ENCODE results near the gene APEX2.
"Not testable (repeated sequence)": the region's sequence is repeated elsewhere in the genome, so short reads cannot be mapped to it uniquely, and the experiment has no call there.

The APEX2 gene, protein sequence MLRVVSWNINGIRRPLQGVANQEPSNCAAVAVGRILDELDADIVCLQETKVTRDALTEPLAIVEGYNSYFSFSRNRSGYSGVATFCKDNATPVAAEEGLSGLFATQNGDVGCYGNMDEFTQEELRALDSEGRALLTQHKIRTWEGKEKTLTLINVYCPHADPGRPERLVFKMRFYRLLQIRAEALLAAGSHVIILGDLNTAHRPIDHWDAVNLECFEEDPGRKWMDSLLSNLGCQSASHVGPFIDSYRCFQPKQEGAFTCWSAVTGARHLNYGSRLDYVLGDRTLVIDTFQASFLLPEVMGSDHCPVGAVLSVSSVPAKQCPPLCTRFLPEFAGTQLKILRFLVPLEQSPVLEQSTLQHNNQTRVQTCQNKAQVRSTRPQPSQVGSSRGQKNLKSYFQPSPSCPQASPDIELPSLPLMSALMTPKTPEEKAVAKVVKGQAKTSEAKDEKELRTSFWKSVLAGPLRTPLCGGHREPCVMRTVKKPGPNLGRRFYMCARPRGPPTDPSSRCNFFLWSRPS

DNA sequence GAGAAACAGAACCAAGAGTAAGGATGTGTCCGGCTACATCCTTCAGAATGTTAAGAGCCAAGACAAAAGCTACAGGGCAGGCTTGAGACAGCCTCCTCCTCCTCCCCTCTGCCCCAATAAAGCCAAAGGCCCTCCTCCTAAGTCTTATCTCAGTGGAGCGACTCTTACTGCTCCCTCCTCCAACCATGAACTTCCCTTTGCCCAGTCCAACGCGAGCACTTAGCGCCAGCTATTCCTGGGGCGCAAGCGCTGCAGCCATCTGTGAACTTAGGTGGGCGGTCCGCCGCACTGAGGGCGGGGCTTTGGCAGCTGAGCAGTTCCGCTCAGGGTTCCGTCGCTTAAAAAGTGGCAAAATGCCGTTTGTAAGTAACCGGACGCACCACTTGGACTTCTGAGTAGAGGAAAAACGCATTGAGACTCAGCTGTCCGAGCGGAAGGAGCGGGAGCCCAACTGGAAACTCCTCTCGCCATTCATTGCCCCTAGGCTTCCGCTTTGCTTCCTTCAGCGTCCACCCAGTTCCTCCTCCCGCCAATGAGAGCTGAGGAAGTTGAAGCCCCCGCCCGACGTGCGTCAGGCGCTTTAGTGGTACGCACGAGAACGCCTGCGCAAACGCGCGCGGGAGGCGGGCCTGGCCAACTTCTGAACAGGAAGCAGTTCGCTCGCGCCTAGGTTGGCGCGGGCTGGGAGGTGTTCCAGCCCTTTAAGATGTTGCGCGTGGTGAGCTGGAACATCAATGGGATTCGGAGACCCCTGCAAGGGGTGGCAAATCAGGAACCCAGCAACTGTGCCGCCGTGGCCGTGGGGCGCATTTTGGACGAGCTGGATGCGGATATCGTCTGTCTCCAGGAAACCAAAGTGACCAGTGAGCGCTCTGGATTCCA is at the start of gene APEX2:
Gene APEX2, plus strand, starts transcription at position 647 of the 882 bp plus-strand sequence. Its CDS starts 60 bp downstream, at position 707.
- peak; percentile 88 for DNase-seq

DNA sequence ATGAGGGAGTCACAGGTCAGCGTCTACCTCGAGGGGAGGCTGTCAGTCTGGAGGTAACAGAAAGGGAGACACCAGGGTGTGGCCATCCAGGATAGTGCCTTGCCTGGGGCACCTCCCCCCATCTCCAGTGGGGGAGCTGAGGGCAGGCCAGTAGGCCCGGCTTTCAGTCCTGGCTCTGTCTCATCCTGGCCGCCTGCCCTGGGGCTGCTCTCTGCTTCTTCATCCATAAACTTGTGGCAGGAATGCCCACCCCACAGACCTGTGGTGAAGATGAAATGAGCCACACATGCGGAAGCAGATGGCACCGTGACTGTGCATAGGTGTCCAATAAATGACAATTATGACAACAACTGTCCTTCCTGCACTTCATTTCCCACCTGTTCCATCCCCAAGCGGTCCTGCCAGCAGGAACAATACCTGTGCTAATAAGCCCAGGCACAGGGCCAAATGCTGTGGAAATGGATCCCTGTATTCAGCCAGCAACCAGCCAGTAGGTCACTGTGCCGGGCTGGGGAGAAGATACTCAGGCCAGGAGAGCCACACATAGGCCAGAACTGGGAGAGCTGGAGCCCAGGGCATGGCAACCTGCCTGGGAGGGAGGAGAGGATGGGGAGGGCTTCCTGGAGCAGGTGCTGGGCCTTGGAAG is 49.3 kb upstream of the APEX2 start:
- DNase-seq = no peak

DNA sequence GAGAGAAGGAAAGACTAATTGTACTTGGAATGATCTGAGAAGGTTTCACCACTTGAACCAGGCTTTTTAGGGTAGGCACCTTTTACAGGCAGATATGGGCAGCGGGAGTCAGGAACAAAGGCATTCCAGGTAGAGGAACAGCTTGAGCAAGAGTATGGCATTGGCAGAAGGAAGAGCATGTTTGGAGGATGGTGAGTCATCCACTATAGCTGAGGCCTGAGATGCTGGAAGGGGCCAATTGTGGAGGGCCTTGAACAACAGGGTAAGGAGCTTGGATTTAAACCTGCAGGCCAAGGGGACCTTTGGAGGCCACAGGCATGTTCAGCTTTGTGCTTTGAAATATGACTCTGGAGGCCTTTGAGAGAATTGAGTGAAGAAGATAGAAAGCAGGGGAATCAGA is 38.4 kb upstream of the APEX2 start:
- no peak for DNase-seq

DNA sequence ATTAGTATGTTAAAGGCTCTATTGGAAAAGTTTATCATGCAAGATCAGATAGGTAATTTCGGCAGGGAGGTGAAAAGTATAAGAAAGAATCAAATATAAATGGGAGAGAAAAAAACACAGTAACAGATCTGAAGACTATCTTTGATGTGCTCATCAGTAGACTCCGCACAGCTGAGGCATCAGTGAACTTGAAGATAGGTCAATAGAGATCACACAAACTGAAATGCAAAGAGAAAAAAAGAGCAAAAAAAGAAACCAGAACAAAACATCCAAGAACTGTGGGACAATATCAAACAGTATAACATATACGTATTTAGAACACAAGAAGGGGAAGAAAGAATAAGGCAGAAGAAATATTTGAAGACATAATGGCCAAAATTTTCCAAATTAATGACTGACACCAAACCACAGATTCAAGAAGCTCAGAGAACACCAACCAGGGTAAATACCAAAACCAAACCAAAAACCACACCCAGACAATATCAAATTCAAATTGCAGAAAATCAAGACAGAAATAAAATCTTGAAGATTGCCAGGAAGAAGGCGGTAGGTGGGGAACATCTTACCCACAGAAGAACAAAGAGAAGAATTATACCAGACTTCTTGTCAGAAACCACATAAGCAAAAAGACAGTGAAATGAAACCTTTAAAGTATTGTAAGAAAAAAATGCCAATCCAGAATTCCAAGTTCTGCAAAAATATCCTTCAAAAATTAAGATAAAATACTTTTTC is 35.2 kb upstream of the APEX2 start:
- no peak for DNase-seq

DNA sequence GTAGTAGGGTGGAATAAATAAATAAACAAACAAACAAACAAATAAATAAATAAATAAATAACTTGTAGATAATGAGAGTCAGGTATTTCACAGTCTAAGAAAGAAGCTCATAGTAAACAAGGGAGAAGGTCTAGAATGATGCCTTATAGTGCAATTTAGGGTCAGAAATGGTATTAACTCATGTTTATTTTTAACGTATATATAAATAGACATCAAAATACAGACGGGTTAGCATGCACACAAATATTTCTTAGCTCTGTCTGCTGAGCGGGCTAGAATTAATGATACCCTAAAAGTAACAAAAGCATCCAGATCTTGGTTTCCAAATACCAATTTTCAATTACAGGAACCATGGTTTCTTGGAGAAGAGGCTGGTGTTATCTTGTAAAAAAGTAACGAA is 22.8 kb upstream of the APEX2 start:
- DNase-seq = no peak

DNA sequence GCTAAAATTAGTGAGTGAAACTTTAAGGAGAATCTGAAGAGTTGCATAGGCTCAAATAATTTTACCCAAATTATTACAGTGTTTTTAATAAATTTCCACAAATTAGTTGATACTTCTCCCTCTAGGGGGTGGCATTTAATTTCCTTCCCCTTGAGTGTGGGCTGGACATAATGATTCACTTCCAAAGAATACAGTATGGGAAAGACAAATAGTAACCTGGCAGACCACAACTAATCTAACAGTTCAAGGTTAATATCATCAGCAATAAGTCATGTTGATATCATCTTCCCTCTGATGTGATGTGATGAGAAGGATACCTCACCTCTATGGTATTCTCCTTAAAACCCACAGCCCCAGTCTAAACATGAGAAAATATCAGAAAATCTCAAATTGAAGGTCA is 21.7 kb upstream of the APEX2 start:
- no peak for DNase-seq

DNA sequence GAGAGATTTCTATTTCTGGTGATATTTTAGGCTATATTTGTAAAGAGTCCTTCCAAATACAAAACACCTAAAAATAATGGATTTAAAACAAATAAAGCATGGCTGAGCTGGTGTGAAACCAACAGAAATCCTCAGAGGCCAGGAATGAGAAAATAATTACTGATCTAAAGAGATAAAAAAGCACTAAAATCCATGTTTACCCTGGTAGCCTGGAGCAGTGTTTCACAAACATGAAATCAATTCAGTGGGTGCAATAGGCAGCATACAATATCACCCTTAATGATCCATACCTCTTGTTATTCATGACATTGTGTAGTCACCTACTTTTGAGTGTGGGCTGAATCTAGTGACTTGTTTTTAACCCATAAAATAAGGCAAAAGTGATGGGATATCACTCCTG is 20.7 kb upstream of the APEX2 start:
- DNase-seq = no peak

DNA sequence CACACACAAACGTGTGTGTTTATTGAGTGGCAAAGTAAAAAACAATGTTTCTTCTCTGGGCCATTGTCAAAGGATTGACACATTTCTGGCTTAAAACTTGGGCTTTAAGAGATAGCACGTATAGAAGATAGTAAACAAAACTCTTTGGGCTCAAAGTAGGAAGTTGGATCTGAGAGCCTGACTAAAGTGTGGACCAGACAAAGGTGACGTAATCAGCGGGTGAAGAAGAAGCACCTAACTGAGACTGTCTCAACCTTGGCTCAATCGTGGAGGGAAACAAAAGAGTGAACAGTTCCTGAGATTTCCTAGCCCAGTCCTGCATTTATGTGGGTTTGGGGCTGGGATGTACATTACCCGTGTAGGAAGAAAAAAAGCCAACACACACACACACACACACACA is 19.8 kb upstream of the APEX2 start:
- no peak for DNase-seq

DNA sequence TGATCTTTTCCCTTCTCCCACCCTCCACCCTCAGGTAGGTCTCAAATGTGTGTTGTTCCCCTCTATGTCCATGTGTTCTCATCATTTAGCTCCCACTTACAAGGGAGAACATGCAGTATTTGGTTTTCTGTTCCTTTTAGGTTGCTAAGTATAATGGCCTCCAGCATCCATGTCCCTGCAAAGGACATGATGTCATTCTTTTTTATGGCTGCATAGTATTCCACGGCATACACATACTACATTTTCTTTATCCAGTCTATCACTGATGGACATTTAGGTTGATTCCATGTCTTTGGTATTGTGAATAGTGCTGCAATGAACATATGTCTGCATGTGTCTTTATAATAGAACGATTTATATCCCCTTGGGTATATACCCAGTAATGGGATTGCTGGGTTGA is 16.9 kb upstream of the APEX2 start:
- DNase-seq = not testable (repeated sequence)

DNA sequence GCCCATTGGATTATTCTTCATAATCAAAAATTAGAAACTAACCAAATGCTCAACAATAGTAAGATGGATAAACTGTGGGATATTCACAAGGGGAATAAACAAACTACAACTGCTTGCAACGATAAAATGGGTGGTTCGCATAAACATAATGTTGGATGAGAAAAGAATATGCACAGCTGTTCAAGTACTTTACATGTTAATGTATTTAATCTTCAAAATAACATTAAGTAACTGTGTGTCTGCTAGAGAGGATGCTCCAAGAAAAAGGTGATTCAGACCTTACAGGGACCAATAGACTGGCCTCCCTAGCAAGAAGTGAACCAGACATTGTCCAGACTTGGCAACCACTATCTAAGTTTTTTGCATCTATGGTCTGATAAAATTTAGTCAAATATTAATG is 8.5 kb upstream of the APEX2 start:
- DNase-seq = no peak

DNA sequence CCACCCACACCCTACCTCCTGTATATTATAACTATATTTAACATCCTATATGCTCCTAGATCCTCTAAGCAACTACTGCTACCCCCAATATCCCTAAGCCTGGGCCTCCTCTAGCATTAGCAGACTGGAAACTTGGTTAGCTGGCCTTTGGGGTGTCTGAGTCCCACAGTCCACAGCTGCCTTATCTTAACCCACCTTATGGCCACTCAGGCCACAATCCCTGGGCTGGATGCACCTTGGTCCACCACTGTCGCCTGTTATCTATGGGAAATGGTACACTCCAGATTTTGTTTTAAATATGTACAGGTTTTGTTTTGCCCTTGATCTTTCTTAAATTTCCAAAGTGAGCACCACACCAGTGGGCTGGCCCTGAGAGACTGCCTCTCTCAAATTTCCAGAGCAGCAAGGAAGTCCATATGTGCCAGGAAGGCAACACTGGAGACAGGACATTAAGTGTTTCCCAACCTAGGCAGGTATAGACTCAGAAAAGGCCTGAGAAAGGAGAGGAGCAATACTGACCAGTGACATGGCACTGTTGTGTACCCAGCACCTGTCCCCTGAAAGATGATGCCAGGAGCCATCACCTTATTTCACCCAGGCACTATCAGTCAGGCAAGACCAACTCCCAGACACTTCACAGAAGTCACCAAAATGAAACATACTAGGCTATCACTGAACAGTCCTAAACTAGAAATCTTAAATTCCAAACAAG is 7.1 kb upstream of the APEX2 start:
- no peak for DNase-seq

DNA sequence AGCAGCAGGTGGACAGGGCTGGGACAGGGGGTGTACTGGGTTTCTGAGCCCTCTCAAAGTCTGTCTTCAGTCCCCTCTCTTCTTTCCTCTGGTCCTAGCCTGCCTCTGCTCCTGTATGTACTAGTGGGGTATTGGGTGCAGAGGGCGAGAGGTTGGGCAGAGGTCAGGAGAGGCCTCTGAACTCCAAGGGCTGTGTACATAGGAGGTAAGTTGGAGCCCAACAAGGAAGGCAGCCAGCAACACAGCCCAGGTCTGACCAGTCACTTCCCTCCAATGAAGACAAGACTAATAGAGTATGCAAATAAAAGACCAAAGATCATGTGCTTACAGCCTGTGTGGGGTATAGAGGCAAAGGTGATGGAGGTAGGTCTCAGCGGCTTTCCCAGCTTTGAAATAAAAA is 6.1 kb upstream of the APEX2 start, which contains the start of gene PFKFB1:
Gene PFKFB1, minus strand, starts transcription at position 90 of the 400 bp plus-strand sequence. CDS start 181 bp downstream, outside the sequence.
- DNase-seq = no peak

DNA sequence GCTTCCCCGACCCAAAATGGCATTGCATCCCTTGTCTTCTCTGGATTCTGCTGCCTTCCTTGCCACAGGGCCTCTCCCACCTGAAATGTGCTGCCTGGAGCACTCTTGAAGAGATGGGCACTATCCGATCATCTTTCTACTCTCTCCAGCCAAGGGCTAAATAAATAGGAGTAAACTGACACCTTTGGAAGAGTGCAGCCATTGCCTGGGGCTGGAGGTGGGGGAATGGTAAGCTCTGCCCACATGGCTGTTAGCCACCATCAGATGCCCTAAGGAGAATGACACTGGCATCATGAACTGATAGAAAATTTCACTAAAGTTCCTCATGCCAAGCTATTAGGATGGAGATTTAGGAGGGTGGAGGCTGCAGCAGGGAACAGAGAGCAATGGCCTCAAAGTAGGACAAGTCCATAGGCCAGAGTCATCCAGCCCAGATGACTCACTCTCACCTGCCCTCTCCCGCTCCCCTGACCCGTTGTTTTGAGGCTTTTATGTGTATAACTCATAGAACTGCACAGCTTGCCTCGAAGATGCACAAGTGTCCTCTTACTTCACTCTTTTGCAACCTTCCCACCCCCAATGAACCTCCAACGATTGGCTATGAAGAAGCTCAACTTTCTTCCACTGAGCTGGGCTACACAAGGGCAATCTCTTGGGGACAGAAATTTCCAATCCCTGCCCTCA is 5.4 kb upstream of the APEX2 start:
- peak; percentile 4 for DNase-seq

DNA sequence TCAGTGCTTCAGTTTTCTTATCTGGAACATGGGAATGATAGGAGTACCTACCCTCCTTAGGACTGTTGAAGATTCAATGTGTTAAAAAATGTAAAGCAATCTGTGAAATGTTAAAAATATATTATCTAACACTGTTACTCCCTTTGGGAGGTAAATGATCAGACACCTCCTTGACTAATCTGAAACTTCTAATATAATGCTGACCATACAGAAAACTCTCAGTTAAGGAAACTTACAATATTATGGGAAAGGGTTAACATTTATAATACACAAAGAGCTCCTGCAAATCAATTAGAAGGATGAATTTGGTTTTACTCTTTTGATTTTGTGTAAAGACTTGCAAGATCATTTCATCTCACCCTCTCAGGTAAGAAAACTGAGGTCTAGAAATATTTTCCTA is 4.5 kb upstream of the APEX2 start:
- DNase-seq = no peak

DNA sequence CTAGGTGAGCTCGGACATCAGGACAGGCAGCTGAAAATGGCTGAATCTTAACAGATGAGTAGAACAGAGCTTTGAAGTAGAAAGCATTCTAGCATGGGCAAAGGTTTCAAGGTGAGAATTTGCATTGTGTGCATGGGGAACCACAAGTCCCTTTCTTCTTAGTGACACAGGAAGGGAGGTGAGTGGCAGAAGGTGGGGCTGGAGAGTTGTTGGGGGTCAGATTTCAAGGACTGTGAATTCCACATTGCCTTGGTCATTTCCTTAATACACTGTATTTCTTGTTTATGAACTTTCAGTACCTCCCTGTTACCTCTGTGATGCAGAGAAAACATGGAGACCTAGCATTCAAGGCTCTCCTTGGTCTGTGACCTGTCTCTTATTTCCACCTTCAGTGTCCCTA is 4.1 kb downstream of the APEX2 start:
- no peak for DNase-seq

DNA sequence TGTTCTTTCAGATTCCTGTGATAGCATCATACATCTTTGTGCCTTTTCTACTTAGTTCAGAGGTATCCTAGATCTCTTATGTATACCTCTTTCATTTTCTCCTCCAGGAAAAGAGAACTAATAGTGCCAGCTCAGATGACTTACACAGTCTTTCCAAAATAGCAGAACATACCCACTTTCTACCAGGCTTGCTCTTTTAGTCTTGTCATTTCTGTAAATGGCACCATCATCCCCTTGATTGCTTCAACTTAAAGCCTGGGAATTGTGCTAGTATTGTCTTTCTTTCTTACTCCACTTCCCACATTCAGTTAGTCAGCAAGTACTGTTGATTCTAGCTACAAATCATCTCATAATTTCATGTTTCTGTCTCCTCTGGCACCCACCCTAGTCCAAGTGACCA is 5.1 kb downstream of the APEX2 start:
- DNase-seq = no peak

DNA sequence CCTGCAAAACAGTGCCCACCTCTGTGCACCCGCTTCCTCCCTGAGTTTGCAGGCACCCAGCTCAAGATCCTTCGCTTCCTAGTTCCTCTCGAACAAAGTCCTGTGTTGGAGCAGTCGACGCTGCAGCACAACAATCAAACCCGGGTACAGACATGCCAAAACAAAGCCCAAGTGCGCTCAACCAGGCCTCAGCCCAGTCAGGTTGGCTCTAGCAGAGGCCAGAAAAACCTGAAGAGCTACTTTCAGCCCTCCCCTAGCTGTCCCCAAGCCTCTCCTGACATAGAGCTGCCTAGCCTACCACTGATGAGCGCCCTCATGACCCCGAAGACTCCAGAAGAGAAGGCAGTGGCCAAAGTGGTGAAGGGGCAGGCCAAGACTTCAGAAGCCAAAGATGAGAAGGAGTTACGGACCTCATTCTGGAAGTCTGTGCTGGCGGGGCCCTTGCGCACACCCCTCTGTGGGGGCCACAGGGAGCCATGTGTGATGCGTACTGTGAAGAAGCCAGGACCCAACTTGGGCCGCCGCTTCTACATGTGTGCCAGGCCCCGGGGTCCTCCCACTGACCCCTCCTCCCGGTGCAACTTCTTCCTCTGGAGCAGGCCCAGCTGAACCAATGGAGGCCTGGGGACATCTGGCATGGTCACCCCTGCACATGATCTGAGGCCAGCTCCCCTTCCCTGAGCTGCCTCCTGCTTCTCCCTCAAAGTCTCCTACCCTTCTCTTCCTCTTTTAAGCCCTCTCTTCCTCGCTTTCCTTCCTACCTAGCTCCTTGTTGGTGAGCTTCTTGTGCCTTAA is 6.9 kb downstream of the APEX2 start:
- DNase-seq = no peak

DNA sequence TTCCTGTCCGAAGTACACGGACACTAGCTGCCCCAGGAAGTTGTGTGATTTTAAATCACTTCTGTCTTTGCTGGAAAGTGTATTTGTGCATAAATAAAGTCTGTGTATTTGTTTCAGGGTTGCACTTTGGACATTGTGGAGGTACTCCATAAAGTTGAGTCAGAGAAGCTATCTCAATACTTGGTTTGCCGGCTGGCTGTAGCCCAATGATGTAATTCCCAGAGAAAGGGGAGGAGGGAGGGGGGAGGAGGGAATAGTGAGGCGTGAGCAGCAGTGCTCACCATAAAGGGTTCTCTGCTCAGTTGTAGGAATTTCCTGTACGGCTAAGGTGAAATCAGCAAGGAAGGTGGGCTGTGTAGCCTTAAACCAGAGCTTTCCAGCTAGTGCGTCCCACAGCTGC is 7.5 kb downstream of the APEX2 start:
- no peak for DNase-seq

DNA sequence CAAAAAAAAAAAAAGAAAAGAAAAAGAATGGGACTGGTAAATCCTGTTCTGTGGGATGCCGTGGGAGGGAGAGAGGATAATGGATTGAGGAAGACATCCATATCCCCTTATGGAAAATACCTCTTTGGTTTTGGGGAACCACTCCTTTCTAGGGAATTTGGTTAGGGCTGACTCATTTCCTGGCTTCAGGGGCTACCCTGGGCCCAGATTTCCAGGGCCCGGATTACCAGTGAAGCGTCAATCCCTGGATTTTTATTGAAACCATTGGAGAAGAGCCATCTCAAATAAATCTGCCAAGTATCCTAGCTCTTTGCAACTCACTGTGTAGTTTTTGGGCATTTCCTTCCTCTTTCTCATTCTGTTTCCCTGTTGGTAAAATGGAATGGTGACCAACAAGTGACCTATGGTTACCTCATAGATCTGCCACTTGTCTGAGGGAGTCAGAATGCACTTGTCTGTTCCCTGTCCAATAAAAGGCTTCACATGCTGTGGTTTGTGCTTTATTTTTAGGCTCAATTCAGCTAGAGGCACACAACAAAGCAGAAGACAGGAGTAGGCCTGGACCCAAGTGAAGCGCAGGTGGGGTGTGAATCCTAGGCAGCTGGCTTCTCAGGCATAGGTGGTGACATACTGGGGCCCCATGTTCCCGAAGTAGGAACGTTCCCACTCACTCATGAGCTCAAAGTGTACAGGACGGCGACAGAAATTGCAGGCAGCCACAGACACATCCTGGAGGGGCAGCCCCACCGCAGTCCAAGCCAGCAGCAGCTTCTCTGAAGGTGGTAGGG is 8.6 kb downstream of the APEX2 start:
- DNase-seq = no peak

DNA sequence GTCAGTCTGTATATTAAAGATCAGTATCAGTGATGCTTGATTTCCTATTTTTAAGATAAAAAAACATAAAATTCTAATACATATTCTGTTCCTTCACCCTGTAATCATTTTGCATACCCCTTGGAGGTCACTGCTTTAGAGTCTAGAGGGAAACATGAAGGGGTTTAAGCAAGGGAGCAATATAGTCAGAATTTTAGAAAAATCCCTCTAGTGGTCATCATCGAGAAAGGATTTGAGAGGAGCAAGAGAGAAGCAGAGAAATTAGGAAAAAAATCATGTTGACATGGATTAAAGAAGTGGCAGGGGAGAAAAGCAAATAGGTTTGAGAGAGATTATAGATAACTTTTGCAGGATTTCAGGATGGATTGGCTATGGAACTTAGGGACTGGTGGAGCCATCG is 11.1 kb downstream of the APEX2 start:
- no peak for DNase-seq

All from CD4-positive, alpha-beta T cell treated with Interleukin-17A for 1 hour (primary cell).